Trophoblast cell (in vitro differentiated cells and primary cell): Measurements from ENCODE around the gene AGAP1.

Experiments
- DNase-seq, 2 donors: peaks; one replicate each; pipeline ENCODE4 v3.0.0-alpha.2; 2016
- H2AFZ ChIP-seq: 2 replicates; pipeline ENCODE4 v1.6.1; 2013; ENCODE audit warnings: low read length, moderate library complexity, mild to moderate bottlenecking; ENCODE audit not compliant: insufficient read depth, poor library complexity
- H2AK5ac ChIP-seq: 2 replicates; pipeline ENCODE4 v1.6.1; 2013; ENCODE audit warnings: mild to moderate bottlenecking, low read length
- H2BK120ac ChIP-seq: 2 replicates; pipeline ENCODE4 v1.6.1; 2013; ENCODE audit warnings: low read length, mild to moderate bottlenecking, moderate library complexity; ENCODE audit not compliant: insufficient read depth, poor library complexity
- H2BK12ac ChIP-seq: 2 replicates; pipeline ENCODE4 v1.6.1; 2013; ENCODE audit warnings: mild to moderate bottlenecking, low read length, moderate library complexity
- H2BK5ac ChIP-seq: 2 replicates; pipeline ENCODE4 v1.6.1; 2013; ENCODE audit warnings: low read length, low read depth, moderate library complexity, mild to moderate bottlenecking; ENCODE audit not compliant: poor library complexity
- H3K14ac ChIP-seq: 2 replicates; pipeline ENCODE4 v1.6.1; 2013; ENCODE audit warnings: mild to moderate bottlenecking, low read length
- H3K18ac ChIP-seq: 2 replicates; pipeline ENCODE4 v1.6.1; 2013; ENCODE audit warnings: mild to moderate bottlenecking, low read length
- H3K23ac ChIP-seq: 2 replicates; pipeline ENCODE4 v1.6.1; 2013; ENCODE audit warnings: low read length
- H3K27ac ChIP-seq: 2 replicates; pipeline ENCODE4 v1.5.1; 2013; ENCODE audit warnings: low read depth, mild to moderate bottlenecking, inconsistent platforms, low read length, moderate library complexity
- H3K27me3 ChIP-seq: 2 replicates; pipeline ENCODE4 v1.6.1; 2013; ENCODE audit warnings: inconsistent platforms, mild to moderate bottlenecking, low read length, moderate library complexity; ENCODE audit not compliant: insufficient read depth
- H3K36me3 ChIP-seq, 2 experiments: 1 replicate in 1 of 2; 2 replicates in 1 of 2; pipeline ENCODE4 v1.6.1; 2013; ENCODE audit warnings: low read length in 2 of 2, mild to moderate bottlenecking in 2 of 2, moderate library complexity in 1 of 2; ENCODE audit not compliant: insufficient read depth in 2 of 2, control insufficient read depth in 1 of 2
- H3K4ac ChIP-seq: 2 replicates; pipeline ENCODE4 v1.6.1; 2013; ENCODE audit warnings: low read depth, mild to moderate bottlenecking, low read length, moderate library complexity
- H3K4me1 ChIP-seq, 2 experiments: 1 replicate in 1 of 2; 2 replicates in 1 of 2; pipeline ENCODE4 v1.6.1; 2013; ENCODE audit warnings: low read length in 2 of 2, mild to moderate bottlenecking in 2 of 2, moderate library complexity in 1 of 2; ENCODE audit not compliant: insufficient read depth in 2 of 2, control insufficient read depth in 1 of 2
- H3K4me2 ChIP-seq: 2 replicates; pipeline ENCODE4 v1.6.1; 2013; ENCODE audit warnings: inconsistent platforms, mild to moderate bottlenecking, low read length, moderate library complexity
- H3K4me3 ChIP-seq: 2 replicates; pipeline ENCODE4 v1.5.1; 2013; ENCODE audit warnings: mild to moderate bottlenecking, low read depth, low read length, inconsistent platforms
- H3K79me1 ChIP-seq: one replicate; pipeline ENCODE4 v1.6.1; 2013; ENCODE audit warnings: low read length
- H3K79me2 ChIP-seq: 2 replicates; pipeline ENCODE4 v1.6.1; 2013; ENCODE audit warnings: low read length, mild to moderate bottlenecking; ENCODE audit not compliant: control insufficient read depth, insufficient read depth, poor library complexity
- H3K9ac ChIP-seq: 2 replicates; pipeline ENCODE4 v1.6.1; 2013; ENCODE audit warnings: mild to moderate bottlenecking, low read length
- H3K9me3 ChIP-seq: 2 replicates; pipeline ENCODE4 v1.6.1; 2013; ENCODE audit warnings: low read depth, mild to moderate bottlenecking, control low read depth, inconsistent platforms, low read length; ENCODE audit not compliant: insufficient read depth
- H4K12ac ChIP-seq: 2 replicates; pipeline ENCODE4 v1.6.1; 2013; ENCODE audit warnings: low read depth, mild to moderate bottlenecking, low read length, moderate library complexity
- H4K8ac ChIP-seq: 2 replicates; pipeline ENCODE4 v1.6.1; 2013; ENCODE audit warnings: low read depth, mild to moderate bottlenecking, low read length, moderate library complexity
- H4K91ac ChIP-seq: one replicate; pipeline ENCODE4 v1.6.1; 2013; ENCODE audit warnings: low read depth, mild to moderate bottlenecking, low read length, moderate library complexity
- WGBS: extraction: QIAGEN DNeasy Blood & Tissue Kit; methylation state at CpG from one replicate; pipeline ENCODE4 v1.1.7; 2013; ENCODE audit warnings: missing lambda C conversion rate; ENCODE audit not compliant: insufficient read length, insufficient coverage; ENCODE audit errors: extremely low coverage; 5-methylcytosine and 5-hydroxymethylcytosine counted together

AGAP1 gene

DNA sequence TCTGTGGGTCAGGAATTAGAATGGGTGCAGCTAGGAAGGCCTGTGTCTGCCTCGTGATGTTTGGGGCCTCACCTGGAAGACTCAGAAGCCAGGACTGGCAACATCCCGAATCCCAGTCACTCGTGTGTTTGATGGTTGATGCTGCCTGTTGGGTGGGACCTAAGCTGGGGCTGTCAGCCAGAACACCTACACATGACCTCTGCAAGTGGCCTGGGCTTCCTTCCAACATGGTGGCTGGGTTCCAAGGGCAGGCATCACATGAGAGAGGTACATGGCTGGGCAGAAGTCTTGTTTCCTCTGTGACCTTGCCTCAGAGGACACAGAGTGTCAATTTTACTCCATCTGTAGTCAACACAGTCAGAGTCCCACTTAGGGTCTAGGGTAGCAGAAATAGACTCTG lies 496.5 kb downstream of the AGAP1 start:
- Histone ChIP-seq H3K18ac (no peak overlapping the region), H3K4me3 (no peak overlapping the region), H2BK5ac (no peak overlapping the region), H3K79me1 (no peaks in the 10 kb centered on the region), H3K36me3 (no peaks in the 10 kb centered on the region), H3K9me3 (no peaks in the 10 kb centered on the region), H3K4ac (no peak overlapping the region), H3K4me1 (no peaks in the 10 kb centered on the region), H4K8ac (no peak overlapping the region), H3K27me3 (no peaks in the 10 kb centered on the region), H3K79me2 (no peaks in the 10 kb centered on the region), H3K23ac (no peak overlapping the region), H2AFZ (no peak overlapping the region), H2BK12ac (no peak overlapping the region), H3K27ac (no peak overlapping the region), H3K14ac (no peak overlapping the region), H2BK120ac (no peak overlapping the region), H3K9ac (no peak overlapping the region), H3K4me2 (no peak overlapping the region), H4K91ac (no peak overlapping the region), H4K12ac (no peak overlapping the region), H2AK5ac (no peak overlapping the region)
- WGBS: no CpG with 5 or more reads among the region's 3 CpGs
- no peak for DNase-seq

- Histone ChIP-seq H3K36me3 (no peaks in the 10 kb centered on the region), H3K9ac (no peak overlapping the region), H3K27ac (no peak overlapping the region), H3K14ac (no peak overlapping the region), H2BK5ac (no peak overlapping the region), H2AK5ac (no peak overlapping the region), H3K4me2 (no peak overlapping the region), H3K4ac (no peak overlapping the region), H4K91ac (no peak overlapping the region), H3K23ac (no peak overlapping the region), H4K12ac (no peak overlapping the region), H2AFZ (no peak overlapping the region), H4K8ac (no peak overlapping the region), H2BK120ac (no peak overlapping the region), H3K9me3 (no peaks in the 10 kb centered on the region), H3K18ac (no peak overlapping the region), H3K79me2 (no peaks in the 10 kb centered on the region), H2BK12ac (no peak overlapping the region), H3K27me3 (no peaks in the 10 kb centered on the region), H3K79me1 (no peaks in the 10 kb centered on the region), H3K4me3 (no peak overlapping the region), H3K4me1 (no peaks in the 10 kb centered on the region)
- WGBS: no CpG with 5 or more reads among the region's 20 CpGs
- no peak for DNase-seq
Measured at GRCh38 chr2:235992024-235992423, 498.2 kb downstream of the AGAP1 start.

DNA sequence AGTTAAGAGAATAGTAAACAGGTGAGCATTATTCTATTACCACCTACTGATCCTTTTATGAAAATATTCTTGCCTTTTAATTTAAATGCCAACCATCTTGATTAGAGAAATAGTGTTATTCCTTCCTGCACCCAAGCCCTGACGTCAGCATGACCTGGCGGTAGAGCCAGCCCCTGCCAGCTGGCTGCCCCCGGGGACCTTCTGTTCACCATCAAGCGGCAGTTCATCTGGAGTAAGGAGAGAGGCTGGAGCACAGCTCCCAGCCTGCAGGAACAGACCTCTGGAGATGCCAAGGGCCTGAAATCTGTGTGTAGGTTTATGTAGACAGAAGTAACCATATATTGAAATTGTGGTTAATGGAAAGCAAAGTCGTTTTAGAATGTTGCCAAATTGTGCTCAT lies 502.6 kb downstream of the AGAP1 start:
- Histone ChIP-seq H2BK5ac (no peak overlapping the region), H4K91ac (no peak overlapping the region), H2AK5ac (no peak overlapping the region), H3K79me2 (no peaks in the 10 kb centered on the region), H3K4me1 (no peaks in the 10 kb centered on the region), H2BK12ac (no peak overlapping the region), H2BK120ac (no peak overlapping the region), H3K79me1 (no peaks in the 10 kb centered on the region), H3K27ac (no peak overlapping the region), H3K4me3 (no peak overlapping the region), H3K4ac (no peak overlapping the region), H2AFZ (no peak overlapping the region), H3K9ac (no peak overlapping the region), H3K14ac (no peak overlapping the region), H4K12ac (no peak overlapping the region), H3K27me3 (no peaks in the 10 kb centered on the region), H3K23ac (no peak overlapping the region), H3K18ac (no peak overlapping the region), H3K4me2 (no peak overlapping the region), H3K9me3 (peaks cover 3% of the 10 kb centered on the region), H4K8ac (no peak overlapping the region), H3K36me3 (no peaks in the 10 kb centered on the region)
- no peak for DNase-seq
- WGBS: no CpG with 5 or more reads among the region's 5 CpGs

- Histone ChIP-seq H3K18ac (no peak overlapping the region), H2AK5ac (no peak overlapping the region), H3K79me2 (no peaks in the 10 kb centered on the region), H2AFZ (no peak overlapping the region), H3K79me1 (no peaks in the 10 kb centered on the region), H4K91ac (no peak overlapping the region), H2BK12ac (no peak overlapping the region), H3K27me3 (no peaks in the 10 kb centered on the region), H3K4ac (no peak overlapping the region), H3K36me3 (no peaks in the 10 kb centered on the region), H3K4me1 (no peaks in the 10 kb centered on the region), H2BK120ac (no peak overlapping the region), H3K9me3 (peaks cover 3% of the 10 kb centered on the region), H3K23ac (no peak overlapping the region), H3K4me3 (no peak overlapping the region), H4K8ac (no peak overlapping the region), H3K4me2 (no peak overlapping the region), H4K12ac (no peak overlapping the region), H3K27ac (no peak overlapping the region), H2BK5ac (no peak overlapping the region), H3K9ac (no peak overlapping the region), H3K14ac (no peak overlapping the region)
- WGBS: no CpG with 5 or more reads among the region's 2 CpGs
- no peak for DNase-seq
Measured at GRCh38 chr2:235999011-235999410, 505.2 kb downstream of the AGAP1 start.
